ENCODE results near the gene CNTNAP2.

DNA sequence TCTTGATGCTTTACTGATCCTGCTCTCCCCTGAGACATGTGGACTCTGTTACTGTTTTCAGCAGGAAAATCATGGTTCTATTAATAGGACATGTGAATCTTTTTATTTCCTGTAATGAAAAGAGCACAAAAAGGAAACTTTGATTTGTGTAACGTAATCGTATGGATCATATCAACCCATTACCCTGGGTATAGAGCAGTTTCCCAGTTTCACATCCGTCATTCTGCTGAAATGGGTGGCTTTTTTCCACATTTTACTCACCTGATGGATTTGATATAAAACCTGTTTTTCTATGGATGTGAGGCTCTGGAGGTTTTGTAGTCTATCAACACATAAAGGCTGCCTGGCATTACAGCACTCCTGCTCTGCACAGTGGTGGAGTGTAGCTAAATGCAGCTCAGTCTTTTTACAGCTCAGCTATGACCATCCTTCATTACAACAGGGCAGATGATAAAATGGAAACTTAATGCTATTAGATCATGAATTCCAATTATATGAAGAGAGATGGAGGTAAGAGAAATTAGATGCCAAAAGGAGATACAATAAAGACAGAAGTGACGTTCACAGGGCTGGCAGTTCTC, 1987.6 kb downstream of the CNTNAP2 start:
- TF ChIP-seq POLR2AphosphoS5 (IDR thresholded peaks at IDR 0.05; ENCODE audit: low read depth, low read length) (no peak), TCF7L2 (IDR thresholded peaks at IDR 0.05; ENCODE audit: low read depth, low read length) (no peak), SIN3A (IDR thresholded peaks at IDR 0.05; ENCODE audit: borderline replicate concordance, insufficient read depth, low read depth, low read length) (no peak)
- TF ChIP-seq, protein P1, sequence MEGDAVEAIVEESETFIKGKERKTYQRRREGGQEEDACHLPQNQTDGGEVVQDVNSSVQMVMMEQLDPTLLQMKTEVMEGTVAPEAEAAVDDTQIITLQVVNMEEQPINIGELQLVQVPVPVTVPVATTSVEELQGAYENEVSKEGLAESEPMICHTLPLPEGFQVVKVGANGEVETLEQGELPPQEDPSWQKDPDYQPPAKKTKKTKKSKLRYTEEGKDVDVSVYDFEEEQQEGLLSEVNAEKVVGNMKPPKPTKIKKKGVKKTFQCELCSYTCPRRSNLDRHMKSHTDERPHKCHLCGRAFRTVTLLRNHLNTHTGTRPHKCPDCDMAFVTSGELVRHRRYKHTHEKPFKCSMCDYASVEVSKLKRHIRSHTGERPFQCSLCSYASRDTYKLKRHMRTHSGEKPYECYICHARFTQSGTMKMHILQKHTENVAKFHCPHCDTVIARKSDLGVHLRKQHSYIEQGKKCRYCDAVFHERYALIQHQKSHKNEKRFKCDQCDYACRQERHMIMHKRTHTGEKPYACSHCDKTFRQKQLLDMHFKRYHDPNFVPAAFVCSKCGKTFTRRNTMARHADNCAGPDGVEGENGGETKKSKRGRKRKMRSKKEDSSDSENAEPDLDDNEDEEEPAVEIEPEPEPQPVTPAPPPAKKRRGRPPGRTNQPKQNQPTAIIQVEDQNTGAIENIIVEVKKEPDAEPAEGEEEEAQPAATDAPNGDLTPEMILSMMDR (IDR thresholded peaks at IDR 0.05): no peak
- TF ChIP-seq, protein P2, sequence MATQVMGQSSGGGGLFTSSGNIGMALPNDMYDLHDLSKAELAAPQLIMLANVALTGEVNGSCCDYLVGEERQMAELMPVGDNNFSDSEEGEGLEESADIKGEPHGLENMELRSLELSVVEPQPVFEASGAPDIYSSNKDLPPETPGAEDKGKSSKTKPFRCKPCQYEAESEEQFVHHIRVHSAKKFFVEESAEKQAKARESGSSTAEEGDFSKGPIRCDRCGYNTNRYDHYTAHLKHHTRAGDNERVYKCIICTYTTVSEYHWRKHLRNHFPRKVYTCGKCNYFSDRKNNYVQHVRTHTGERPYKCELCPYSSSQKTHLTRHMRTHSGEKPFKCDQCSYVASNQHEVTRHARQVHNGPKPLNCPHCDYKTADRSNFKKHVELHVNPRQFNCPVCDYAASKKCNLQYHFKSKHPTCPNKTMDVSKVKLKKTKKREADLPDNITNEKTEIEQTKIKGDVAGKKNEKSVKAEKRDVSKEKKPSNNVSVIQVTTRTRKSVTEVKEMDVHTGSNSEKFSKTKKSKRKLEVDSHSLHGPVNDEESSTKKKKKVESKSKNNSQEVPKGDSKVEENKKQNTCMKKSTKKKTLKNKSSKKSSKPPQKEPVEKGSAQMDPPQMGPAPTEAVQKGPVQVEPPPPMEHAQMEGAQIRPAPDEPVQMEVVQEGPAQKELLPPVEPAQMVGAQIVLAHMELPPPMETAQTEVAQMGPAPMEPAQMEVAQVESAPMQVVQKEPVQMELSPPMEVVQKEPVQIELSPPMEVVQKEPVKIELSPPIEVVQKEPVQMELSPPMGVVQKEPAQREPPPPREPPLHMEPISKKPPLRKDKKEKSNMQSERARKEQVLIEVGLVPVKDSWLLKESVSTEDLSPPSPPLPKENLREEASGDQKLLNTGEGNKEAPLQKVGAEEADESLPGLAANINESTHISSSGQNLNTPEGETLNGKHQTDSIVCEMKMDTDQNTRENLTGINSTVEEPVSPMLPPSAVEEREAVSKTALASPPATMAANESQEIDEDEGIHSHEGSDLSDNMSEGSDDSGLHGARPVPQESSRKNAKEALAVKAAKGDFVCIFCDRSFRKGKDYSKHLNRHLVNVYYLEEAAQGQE (IDR thresholded peaks at IDR 0.05; ENCODE audit: insufficient read depth in 1 of 2, low read depth in 2 of 2, low read length in 1 of 2): no peak
